Left cardiac atrium (tissue), 4 donors: ENCODE data around the gene MEOX1. TPM values are rescaled to one million over a fixed set of nuclear protein-coding genes. Genes with fewer than 3 reads are reported as not detected.

Experiments
- ATAC-seq, 2 donors: fragments of 200-7000 bp; cut with Tn5 transposase; one replicate each; pipeline ENCODE4 v1.9.1; 2020; ENCODE audit warnings: mild to moderate bottlenecking in 2 of 2, moderate library complexity in 2 of 2
- DNase-seq: peaks from one replicate; pipeline ENCODE4 v3.0.0-alpha.2; 2020
- intact Hi-C, 2 donors: fragments of 100-400 bp; cut with DNase I; formaldehyde crosslinking; loops; one replicate each; pipeline versions ENCODE4 v1.14.1 to v1.15.1; 2022 to 2023
- total RNA-seq, 2 donors: library from RNA; stranded (reverse); fragmentation: NEBNext Ultra II Directional; extraction: Animal tissue kit (Norgen Biotek cat#: 25700); gene quantifications; one replicate each; pipeline ENCODE4 v1.2.1, GENCODE V29; 2021
- donor health status: DM: no; HTN: yes; CAD: no.
- donor health status: DM: no; HTN: yes; CAD: no; lungs with severe emphysema.
- donor health status: DM: yes; HTN: yes; CAD: no.
- donor health status: Dilated cardiomyopathy.

MEOX1 gene
- total RNA-seq, 2 donors from 2014 or later = 9.4 to 25.6 TPM

DNA sequence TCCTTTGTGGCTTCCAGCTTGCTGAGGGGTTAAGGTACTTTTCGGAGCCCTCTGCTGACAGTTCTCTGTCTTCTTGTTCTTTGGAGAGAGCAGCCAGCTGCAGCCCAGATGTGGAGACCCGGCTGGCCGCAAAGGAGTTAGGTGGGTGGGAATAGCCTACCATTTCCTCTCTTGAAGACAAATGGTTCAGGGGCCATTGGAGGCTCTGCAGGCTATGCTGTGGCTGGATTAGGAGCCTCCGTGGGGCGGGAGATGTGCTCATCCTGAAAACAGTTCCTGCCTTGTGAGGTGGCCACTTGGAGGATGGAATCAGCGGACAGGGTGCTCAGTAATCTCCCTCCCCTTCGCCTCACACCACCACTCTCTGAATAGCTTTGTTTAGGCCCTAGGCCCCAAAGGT lies 30.3 kb downstream of the MEOX1 start:
- intact Hi-C loops = no loop called here
- ATAC-seq (no peak), DNase-seq (no peak)

- intact Hi-C loops = no loop called here
- DNase-seq = peak; percentile 46
- ATAC-seq = peak; percentile 44 to 86
These were observed 33.6 kb downstream of the MEOX1 start for GRCh38 chr17:43628089-43628650.

- DNase-seq (no peak), ATAC-seq (no peak)
- intact Hi-C loops = no loop called here
These were observed 34.1 kb downstream of the MEOX1 start for GRCh38 chr17:43627653-43628052.

DNA sequence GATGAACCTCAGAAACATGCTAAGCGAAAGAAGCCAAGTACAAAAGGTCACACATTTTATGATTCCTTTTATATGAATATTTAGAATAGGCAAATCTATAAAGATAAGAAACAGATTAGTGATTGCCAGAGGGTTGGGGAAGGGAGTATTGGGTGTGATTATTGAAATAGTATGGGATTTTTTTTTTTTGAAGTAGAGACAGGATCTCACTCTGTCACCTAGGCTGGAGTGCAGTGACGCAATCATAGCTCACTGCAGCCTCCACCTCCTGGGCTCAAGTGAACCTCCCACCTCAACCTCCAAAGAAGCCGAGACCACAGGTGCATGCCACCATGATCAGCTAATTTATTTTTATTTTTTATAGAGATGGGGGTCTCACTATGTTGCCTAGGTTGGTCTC lies 35.7 kb downstream of the MEOX1 start:
- intact Hi-C loops = no loop called here
- no peak for DNase-seq
- ATAC-seq = no peak

GRCh38 chr17:43625606-43626005 lies 36.1 kb downstream of the MEOX1 start:
- ATAC-seq (no peak), DNase-seq (no peak)
- intact Hi-C loops = no loop called here

- intact Hi-C loops = no loop called here
- no peak for ATAC-seq
These were observed 41.1 kb downstream of the MEOX1 start for GRCh38 chr17:43620581-43620980.

GRCh38 chr17:43620147-43620546 lies 41.6 kb downstream of the MEOX1 start:
- ATAC-seq (no peak), DNase-seq (no peak)
- intact Hi-C loops = no loop called here

More at GRCh38 chr17:43620581-43620980, 41.1 kb downstream of the MEOX1 start:
- no peak for DNase-seq

DNA sequence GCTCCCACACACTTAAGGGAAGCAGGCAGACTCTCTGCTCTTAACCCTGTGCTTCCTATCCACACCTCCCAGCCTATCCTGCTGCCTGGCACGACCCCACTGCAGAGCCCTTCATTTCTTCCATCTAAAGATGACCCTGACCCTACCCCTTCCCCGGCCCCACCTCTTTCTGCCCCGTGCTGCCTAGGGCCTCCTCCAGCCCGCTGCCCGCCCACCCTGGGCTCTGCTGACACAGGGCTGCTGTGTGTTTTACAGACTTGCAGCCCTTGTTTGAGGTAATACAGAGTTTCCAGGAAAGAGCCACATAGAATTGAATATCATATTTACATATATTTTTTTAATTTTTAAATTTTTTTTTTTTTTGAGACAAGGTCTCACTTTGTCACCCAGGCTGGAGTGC lies 42.0 kb downstream of the MEOX1 start:
- intact Hi-C loops = no loop called here
- DNase-seq (no peak), ATAC-seq (no peak)

DNA sequence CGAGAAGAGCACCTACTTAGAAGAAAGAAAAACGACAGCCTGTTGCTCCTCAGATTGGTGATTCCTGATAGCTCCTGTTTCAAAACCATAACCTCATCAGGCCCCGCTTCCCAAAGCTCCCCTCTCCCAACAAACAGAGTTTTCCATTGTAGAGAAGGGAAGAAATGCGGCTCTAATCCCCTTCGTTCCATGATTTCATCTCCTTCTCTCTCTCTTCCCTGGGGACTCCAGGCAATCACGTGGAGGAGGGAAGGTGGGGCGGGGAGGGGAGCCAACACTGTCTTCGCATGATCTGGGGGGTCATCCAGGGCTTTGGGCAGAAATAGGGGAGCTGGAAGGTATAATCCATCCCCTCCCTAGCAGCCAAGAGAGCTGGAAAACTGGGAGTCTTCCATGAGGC lies 43.4 kb downstream of the MEOX1 start:
- no peak for ATAC-seq
- intact Hi-C loops = no loop called here
- DNase-seq = no peak

DNA sequence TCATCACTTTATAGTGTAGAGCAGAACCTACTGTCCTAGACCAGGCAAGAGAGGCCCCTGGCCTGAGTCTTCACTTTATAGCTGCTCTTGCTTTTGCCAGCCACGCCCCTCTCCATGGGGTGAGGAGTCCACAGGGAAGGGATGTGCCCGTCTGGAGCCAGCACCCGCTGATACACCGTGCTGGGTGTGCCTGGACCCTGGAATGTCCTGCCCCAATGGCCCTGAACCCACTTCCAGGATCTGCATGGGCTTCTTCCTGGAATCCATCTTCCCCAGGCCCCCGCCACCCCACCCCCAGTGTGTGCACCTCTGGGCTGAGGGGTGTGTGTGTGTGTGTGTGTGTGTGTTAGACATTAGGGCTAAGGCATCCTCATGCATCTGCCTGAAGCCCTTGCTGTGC lies 44.9 kb downstream of the MEOX1 start:
- ATAC-seq (no peak), DNase-seq (no peak)
- intact Hi-C loops = no loop called here

DNA sequence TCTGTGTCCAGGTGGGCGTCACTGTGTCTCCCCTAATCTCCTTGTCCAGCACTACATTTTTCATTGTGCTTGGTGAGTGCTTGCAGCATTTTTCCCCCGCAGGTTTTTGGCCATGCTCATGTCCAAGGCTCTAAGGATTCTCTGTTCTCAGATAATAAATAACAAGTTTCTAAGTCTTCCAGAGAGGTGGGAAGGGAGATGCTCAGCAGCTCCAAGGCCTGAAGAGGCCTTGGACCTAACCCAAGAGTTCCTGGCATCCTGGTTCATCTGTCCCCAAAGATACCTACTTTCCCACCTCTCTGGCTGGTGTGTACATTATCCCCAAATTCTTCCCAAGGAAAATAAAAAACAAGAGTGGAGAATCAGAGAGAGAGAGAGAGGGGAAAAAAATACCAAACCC lies 45.3 kb downstream of the MEOX1 start:
- no peak for DNase-seq
- no peak for ATAC-seq
- intact Hi-C loops = no loop called here

DNA sequence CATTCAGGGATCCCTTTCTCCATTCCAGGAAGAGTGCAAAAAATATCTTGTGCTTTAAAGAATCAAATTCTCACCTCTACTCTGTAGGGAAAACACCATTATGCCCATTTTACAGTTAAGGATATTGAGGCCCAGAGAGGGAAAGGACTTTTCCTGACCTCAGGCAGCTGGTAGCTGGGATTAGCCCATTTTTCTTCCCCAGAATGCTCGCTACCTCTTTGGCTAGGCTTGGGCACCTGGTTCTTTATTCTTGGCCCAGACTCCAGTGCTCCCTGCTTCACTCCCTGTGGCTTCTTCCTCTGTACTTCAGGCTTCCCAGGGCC lies 45.7 kb downstream of the MEOX1 start:
- intact Hi-C loops = no loop called here
- no peak for ATAC-seq
- DNase-seq = no peak

DNA sequence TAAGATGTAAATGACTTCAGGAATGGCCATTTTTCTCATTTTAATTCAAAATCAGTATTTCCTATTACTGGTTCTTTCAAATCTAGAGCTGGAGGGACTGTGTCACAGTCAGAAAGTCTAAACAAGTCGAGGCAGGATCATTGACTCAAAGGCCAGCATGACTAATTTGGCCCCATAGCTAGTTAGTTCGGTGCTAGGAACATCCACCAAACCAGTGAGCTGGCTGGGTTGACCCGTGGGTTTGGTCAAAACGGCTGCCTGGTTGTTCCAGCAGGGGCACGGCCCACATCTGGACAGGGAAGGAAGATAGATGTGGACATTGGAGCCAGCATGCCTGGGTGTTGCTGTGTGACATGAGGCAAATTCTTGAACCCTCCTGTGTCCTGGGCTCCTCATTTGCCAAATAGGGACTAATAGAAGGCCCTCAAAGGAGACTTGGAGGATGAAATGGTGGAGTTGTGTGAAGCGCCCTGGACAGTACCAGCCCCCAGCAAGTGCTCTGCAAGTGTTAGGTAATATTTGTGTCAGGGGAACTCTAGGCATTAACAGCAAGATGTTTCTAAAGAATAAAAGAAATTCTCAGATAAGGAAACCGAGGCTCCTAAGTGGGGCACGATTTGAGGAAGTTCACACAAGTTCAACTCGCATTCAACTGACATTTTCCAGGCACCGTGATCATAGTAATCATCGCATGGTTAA lies 46.2 kb downstream of the MEOX1 start:
- intact Hi-C loops = no loop called here
- no peak for DNase-seq
- no peak for ATAC-seq

DNA sequence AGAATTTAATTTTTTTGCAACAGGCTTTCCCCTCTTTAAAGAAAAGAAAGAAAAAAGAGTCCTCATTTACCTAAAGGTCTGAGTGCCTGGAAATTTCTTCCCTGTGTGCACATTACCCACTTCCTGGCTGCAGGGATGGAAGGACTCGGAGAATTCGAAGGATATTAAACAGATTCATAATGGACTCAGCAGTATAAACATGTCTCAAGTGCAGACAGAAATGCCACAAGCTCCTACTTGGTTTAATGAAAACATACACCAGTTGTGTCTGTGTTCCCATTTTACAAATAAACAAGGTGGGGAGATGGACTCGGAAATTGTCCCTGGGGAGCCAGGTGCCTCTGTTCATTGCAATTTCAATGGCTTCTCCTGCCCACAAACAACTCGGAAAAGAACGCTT lies 47.2 kb downstream of the MEOX1 start:
- DNase-seq = no peak
- ATAC-seq = no peak
- intact Hi-C loops = no loop called here

DNA sequence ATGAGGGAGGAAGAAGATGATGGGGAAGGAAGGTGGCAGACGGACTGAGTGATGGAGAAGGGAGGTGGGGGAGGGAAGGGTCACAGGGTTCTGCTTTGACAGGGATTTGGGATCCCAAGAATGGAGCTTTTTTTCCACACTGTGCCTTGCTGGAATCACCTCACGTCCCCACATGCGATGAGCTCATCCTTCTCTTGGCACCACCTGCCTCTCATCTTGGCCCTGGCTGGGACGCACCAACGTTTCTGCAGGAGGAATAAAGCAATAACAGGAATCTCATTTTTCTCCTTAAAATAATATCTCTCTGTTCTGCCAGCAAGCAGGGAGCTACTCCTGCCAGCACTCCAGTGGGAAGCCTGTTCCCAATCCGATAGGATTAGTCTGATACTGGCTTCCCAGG lies 47.8 kb downstream of the MEOX1 start:
- intact Hi-C loops = no loop called here
- DNase-seq (no peak), ATAC-seq (no peak)

- intact Hi-C loops = no loop called here
- no peak for DNase-seq
- no peak for ATAC-seq
These were observed 49.2 kb downstream of the MEOX1 start for GRCh38 chr17:43612515-43612914.

GRCh38 chr17:43611230-43611969 lies 50.3 kb downstream of the MEOX1 start:
- intact Hi-C loops = no loop called here
- ATAC-seq (no peak), DNase-seq (no peak)

DNA sequence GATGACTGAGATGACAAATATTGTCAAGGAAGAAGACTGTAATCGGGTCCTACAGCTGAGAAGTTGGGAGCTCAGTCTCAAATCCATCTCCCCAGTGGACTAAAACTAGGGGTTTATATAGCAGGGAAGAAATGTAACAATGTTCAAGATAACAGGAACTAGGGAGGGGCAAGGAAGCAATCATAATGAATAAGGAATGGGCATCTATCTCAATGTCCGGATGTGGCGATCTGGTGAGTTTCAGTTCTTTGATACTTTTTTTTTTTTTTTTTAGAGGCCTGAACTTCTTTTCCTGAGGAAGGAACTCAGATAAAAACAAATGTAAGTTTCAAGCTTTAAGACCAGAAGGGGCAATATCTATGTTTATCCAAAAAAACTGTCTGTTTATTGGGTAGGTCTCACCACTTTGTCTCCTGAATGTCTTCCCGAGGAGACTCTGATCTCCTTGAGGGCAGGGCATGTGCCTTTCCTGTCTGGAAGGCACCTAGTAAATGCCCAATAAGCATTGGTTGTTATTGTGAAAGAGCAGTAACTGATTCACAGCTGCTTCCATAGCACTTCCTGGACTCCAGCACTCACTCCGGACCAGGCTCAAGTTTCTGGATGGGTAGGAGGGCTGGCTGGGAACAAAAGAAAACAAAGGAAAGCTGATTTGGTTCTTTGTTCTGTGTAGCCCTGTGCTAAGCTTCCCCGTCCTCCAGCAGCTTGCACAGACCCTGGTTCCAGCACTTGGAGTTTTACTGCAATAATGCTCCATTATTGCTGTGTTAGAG lies 51.9 kb downstream of the MEOX1 start:
- DNase-seq (no peak), ATAC-seq (peak in 1 of 2 donors; percentile 32)
- intact Hi-C loops = no loop called here

- intact Hi-C loops = no loop called here
- ATAC-seq (peak in 1 of 2 donors; percentile 65), DNase-seq (no peak)
These were observed 53.4 kb downstream of the MEOX1 start for GRCh38 chr17:43608313-43608712.

DNA sequence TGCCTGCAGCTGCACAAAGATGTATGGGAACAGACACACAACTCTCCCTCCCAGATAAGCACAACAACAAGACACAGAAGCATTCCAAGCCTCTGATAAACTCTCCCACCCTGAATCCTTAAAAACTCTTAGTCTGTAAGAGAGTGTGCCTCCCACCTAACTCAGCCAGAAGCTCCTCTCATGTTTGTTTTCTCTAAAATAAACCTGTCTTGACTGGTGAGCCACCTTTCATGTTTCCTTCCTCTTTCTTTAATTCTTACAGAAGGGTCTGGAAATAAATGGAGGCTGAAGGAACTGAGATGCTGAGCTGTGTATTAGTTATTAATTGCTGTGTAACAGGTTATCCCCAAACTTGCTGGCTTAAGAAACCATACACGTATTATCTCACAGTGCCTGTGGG lies 57.2 kb downstream of the MEOX1 start:
- intact Hi-C loops = no loop called here
- DNase-seq (no peak), ATAC-seq (no peak)
